B cell (primary cell): ENCODE results near the gene CELA3B.
"Not testable (repeated sequence)": the region's sequence is repeated elsewhere in the genome, so short reads cannot be mapped to it uniquely, and the experiment has no call there.

Experiments used
- CTCF ChIP-seq: fragments of 200-600 bp; IDR thresholded peaks from one replicate; pipeline ENCODE4 v1.8.0; 2022; ENCODE audit warnings: antibody characterized with exemption, mild to moderate bottlenecking
- EZH2 ChIP-seq: IDR thresholded peaks from 2 replicates; pipeline ENCODE4 v1.6.1; 2012; ENCODE audit warnings: borderline replicate concordance, low read depth, mild to moderate bottlenecking, moderate library complexity, low read length; ENCODE audit not compliant: insufficient read depth, poor library complexity, severe bottlenecking

- not testable (repeated sequence) for TF ChIP-seq CTCF, EZH2
Measured at GRCh38 chr1:21997891-21998623, 21.2 kb downstream of the CELA3B start.
